IMR-90 (cell line): Measurements from ENCODE around the gene CNPY1. TPM values are rescaled to one million over a fixed set of nuclear protein-coding genes. Genes with fewer than 3 reads are reported as not detected.

Experiments used
- ATAC-seq: fragments of 200-7000 bp; cut with Tn5 transposase; 2 replicates; pipeline ENCODE4 v1.9.1; 2020; ENCODE audit warnings: low read depth, mild to moderate bottlenecking, moderate library complexity
- BruUV-seq: library from RNA; stranded (reverse); fragments of 400-500 nt; replicated peaks from 2 replicates; lab custom pipeline; 2021; lab: Mats Ljungman, UMichigan
- CTCF ChIA-PET: fragments of 300-600 bp; formaldehyde crosslinking; extraction: SDS; loops from one replicate; lab custom pipeline; 2021; ENCODE audit warnings: antibody characterized with exemption; lab: Yijun Ruan, JAX
- POLR2A ChIA-PET: fragments of 300-600 bp; sonication (Branson Sonifier 250); formaldehyde crosslinking; loops from one replicate; lab custom pipeline; 2022; ENCODE audit warnings: antibody characterized with exemption; ENCODE audit not compliant: unreplicated experiment; lab: Charles Lee
- DNase-seq: peaks from one replicate; pipeline ENCODE4 v3.0.0; 2013
- H2AFZ ChIP-seq: replicated peaks from 2 replicates; pipeline ENCODE3; 2013; ENCODE audit warnings: low read length, mild to moderate bottlenecking; ENCODE audit not compliant: poor library complexity
- H2AK5ac ChIP-seq: 2 replicates; pipeline ENCODE4 v1.6.1; 2013; ENCODE audit warnings: low read depth, low read length, inconsistent platforms
- H2AK9ac ChIP-seq: replicated peaks from 2 replicates; pipeline ENCODE3; 2013; ENCODE audit warnings: mild to moderate bottlenecking, low read depth, low read length, moderate library complexity; ENCODE audit not compliant: poor library complexity
- H2BK120ac ChIP-seq: 2 replicates; pipeline ENCODE4 v1.6.1; 2013; ENCODE audit warnings: low read depth, low read length, inconsistent platforms
- H2BK15ac ChIP-seq: 3 replicates; pipeline ENCODE4 v1.6.1; 2013; ENCODE audit warnings: low read depth, low read length, inconsistent platforms
- H2BK20ac ChIP-seq: 2 replicates; pipeline ENCODE4 v1.6.1; 2013; ENCODE audit warnings: low read depth, mild to moderate bottlenecking, inconsistent platforms, low read length, moderate library complexity
- H2BK5ac ChIP-seq: 2 replicates; pipeline ENCODE4 v1.6.1; 2013; ENCODE audit warnings: mild to moderate bottlenecking, low read depth, low read length, inconsistent platforms; ENCODE audit not compliant: poor library complexity, severe bottlenecking
- H3K14ac ChIP-seq: replicated peaks from 2 replicates; pipeline ENCODE4 v1.6.1; 2013; ENCODE audit warnings: low read depth, low read length, inconsistent platforms
- H3K18ac ChIP-seq: 2 replicates; pipeline ENCODE4 v1.6.1; 2013; ENCODE audit warnings: low read depth, low read length, control low read depth
- H3K23ac ChIP-seq: 2 replicates; pipeline ENCODE4 v1.6.1; 2013; ENCODE audit warnings: low read depth, low read length, inconsistent platforms
- H3K27ac ChIP-seq: 2 replicates; pipeline ENCODE4 v1.5.1; 2013; ENCODE audit warnings: mild to moderate bottlenecking, control low read depth, low read length; ENCODE audit not compliant: insufficient read depth
- H3K27me3 ChIP-seq: 2 replicates; pipeline ENCODE4 v1.6.1; 2013; ENCODE audit warnings: low read length; ENCODE audit not compliant: control insufficient read depth, insufficient read depth
- H3K36me3 ChIP-seq: 2 replicates; pipeline ENCODE4 v1.6.1; 2013; ENCODE audit warnings: low read length, mixed read lengths; ENCODE audit not compliant: control insufficient read depth, insufficient read depth
- H3K4ac ChIP-seq: 2 replicates; pipeline ENCODE4 v1.6.1; 2013; ENCODE audit warnings: low read depth, low read length, inconsistent platforms
- H3K4me1 ChIP-seq: 2 replicates; pipeline ENCODE4 v1.6.1; 2013; ENCODE audit warnings: low read length, mixed read lengths; ENCODE audit not compliant: control insufficient read depth, insufficient read depth
- H3K4me2 ChIP-seq: 2 replicates; pipeline ENCODE4 v1.6.1; 2013; ENCODE audit warnings: low read depth, mild to moderate bottlenecking, control low read depth, low read length, moderate library complexity
- H3K4me3 ChIP-seq: 2 replicates; pipeline ENCODE4 v1.5.1; 2013; ENCODE audit warnings: low read depth, mild to moderate bottlenecking, control low read depth, low read length, moderate library complexity; ENCODE audit not compliant: insufficient read depth
- H3K56ac ChIP-seq: 2 replicates; pipeline ENCODE4 v1.6.1; 2013; ENCODE audit warnings: low read length, inconsistent platforms; ENCODE audit not compliant: insufficient read depth; ENCODE audit errors: extremely low read depth
- H3K79me1 ChIP-seq, 2 experiments: 2 replicates each; pipeline ENCODE4 v1.6.1; 2013; ENCODE audit warnings: low read length in 2 of 2, inconsistent platforms in 1 of 2, low read depth in 1 of 2
- H3K9ac ChIP-seq: 2 replicates; pipeline ENCODE4 v1.6.1; 2013; ENCODE audit warnings: low read depth, low read length, control low read depth
- H3K9me1 ChIP-seq: 2 replicates; pipeline ENCODE4 v1.6.1; 2013; ENCODE audit warnings: low read length, inconsistent platforms; ENCODE audit not compliant: insufficient read depth
- H3K9me3 ChIP-seq: 2 replicates; pipeline ENCODE4 v1.6.1; 2013; ENCODE audit warnings: low read length; ENCODE audit not compliant: control insufficient read depth, insufficient read depth
- H4K20me1 ChIP-seq: 2 replicates; pipeline ENCODE4 v1.6.1; 2013; ENCODE audit warnings: low read length, inconsistent platforms; ENCODE audit not compliant: insufficient read depth
- H4K5ac ChIP-seq: 2 replicates; pipeline ENCODE4 v1.6.1; 2013; ENCODE audit warnings: mild to moderate bottlenecking, low read depth, low read length, control low read depth
- H4K8ac ChIP-seq, 2 experiments: 2 replicates each; pipeline ENCODE4 v1.6.1; 2013; ENCODE audit warnings: low read depth in 2 of 2, low read length in 2 of 2, control low read depth in 1 of 2, inconsistent platforms in 1 of 2
- H4K91ac ChIP-seq: 2 replicates; pipeline ENCODE4 v1.6.1; 2013; ENCODE audit warnings: low read depth, low read length, inconsistent platforms; ENCODE audit not compliant: insufficient read depth
- CHD1 ChIP-seq: IDR thresholded peaks from 2 replicates; pipeline ENCODE4 v1.6.1; 2012; ENCODE audit warnings: low read depth, low read length, improper control_type of control experiment
- CTCF ChIP-seq: conservative IDR thresholded peaks from 2 replicates; pipeline ENCODE4 v1.5.1; 2012; ENCODE audit warnings: mild to moderate bottlenecking, low read depth, low read length, improper control_type of control experiment
- MAFK ChIP-seq: IDR thresholded peaks from 2 replicates; pipeline ENCODE4 v1.6.1; 2012; ENCODE audit warnings: low read depth, low read length, improper control_type of control experiment
- MAZ ChIP-seq: IDR thresholded peaks from 2 replicates; pipeline ENCODE4 v1.6.1; 2012; ENCODE audit warnings: low read depth, mild to moderate bottlenecking, low read length, improper control_type of control experiment, moderate library complexity, borderline replicate concordance
- POLR2A ChIP-seq: IDR thresholded peaks from 2 replicates; pipeline ENCODE4 v1.6.1; 2012; ENCODE audit warnings: mild to moderate bottlenecking, low read depth, low read length
- RCOR1 ChIP-seq: IDR thresholded peaks from 2 replicates; pipeline ENCODE4 v1.6.1; 2012; ENCODE audit warnings: mild to moderate bottlenecking, low read length, improper control_type of control experiment; ENCODE audit not compliant: insufficient replicate concordance
- SMC3 ChIP-seq: fragments of 150-350 bp; IDR thresholded peaks from 2 replicates; pipeline ENCODE4 v1.6.1; 2016; ENCODE audit warnings: low read depth, mild to moderate bottlenecking, antibody characterized with exemption, low read length, moderate library complexity
- WGBS, 2 experiments: methylation state at CpG; one replicate each; pipeline versions ENCODE4 v1.1.5 to v1.1.7; 2013; ENCODE audit warnings: missing lambda C conversion rate in 2 of 2; ENCODE audit not compliant: insufficient read length in 1 of 2; ENCODE audit errors: extremely low coverage in 2 of 2; 5-methylcytosine and 5-hydroxymethylcytosine counted together
- dilution Hi-C: fragments of 300-500 bp; cut with HindIII; formaldehyde crosslinking; loops from one replicate; pipeline ENCODE4 v1.14.3; 2018; ENCODE audit warnings: low sequenced_read_pairs; ENCODE audit not compliant: unreplicated experiment
- in situ Hi-C: fragments of 300-500 bp; cut with MboI; formaldehyde crosslinking; loops from 3 replicates; pipeline ENCODE4 v1.14.3; 2019; ENCODE audit warnings: low sequenced_read_pairs, inconsistent platforms, mixed read lengths
- intact Hi-C: fragments of 100-400 bp; cut with micrococcal nuclease; formaldehyde crosslinking; loops from 2 replicates; pipeline ENCODE4 v1.10.0; 2022
- polyA plus RNA-seq, 3 experiments: library from polyadenylated mRNA; depleted of rRNA; stranded (reverse); fragments of >200 nt; gene quantifications; 2 replicates each; pipeline ENCODE4 v1.2.3, GENCODE V29; 2012; ENCODE audit warnings: low replicate concordance in 1 of 3
- total RNA-seq: library from RNA; depleted of rRNA; stranded (reverse); fragments of >200 nt; gene quantifications from 2 replicates; pipeline ENCODE4 v1.2.3, GENCODE V29; 2012
- TF ChIP-seq, protein P1 (sequence below): fragments of 150-350 bp; IDR thresholded peaks from 2 replicates; pipeline ENCODE4 v1.6.1; 2017; ENCODE audit warnings: mild to moderate bottlenecking, antibody characterized with exemption, low read length, low read depth
- TF ChIP-seq, protein P2 (sequence below): fragments of 150-350 bp; IDR thresholded peaks from 2 replicates; pipeline ENCODE4 v1.6.1; 2016; ENCODE audit warnings: low read depth, mild to moderate bottlenecking, low read length, moderate library complexity, borderline replicate concordance

The CNPY1 gene
- total and polyA plus RNA-seq, 2 of the 4 experiments (the other 2 are of a cell fraction): not detected

- H3K79me1 ChIP-seq: no peaks in the 10 kb centered on the region
- intact Hi-C loops (loop anchor here (10.0 kb wide), 2 partner anchors 79 to 159 kb away; partner anchors contain the start of gene INSIG1), dilution Hi-C loops (no loop called here), in situ Hi-C loops (no loop called here)
- TF ChIP-seq, protein P1, sequence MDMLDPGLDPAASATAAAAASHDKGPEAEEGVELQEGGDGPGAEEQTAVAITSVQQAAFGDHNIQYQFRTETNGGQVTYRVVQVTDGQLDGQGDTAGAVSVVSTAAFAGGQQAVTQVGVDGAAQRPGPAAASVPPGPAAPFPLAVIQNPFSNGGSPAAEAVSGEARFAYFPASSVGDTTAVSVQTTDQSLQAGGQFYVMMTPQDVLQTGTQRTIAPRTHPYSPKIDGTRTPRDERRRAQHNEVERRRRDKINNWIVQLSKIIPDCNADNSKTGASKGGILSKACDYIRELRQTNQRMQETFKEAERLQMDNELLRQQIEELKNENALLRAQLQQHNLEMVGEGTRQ: no peak
- TF ChIP-seq SMC3: no peak
- no peak for TF ChIP-seq CHD1
- no peak for TF ChIP-seq MAZ
- no peak for TF ChIP-seq CTCF
- no peak for TF ChIP-seq RCOR1
- no peak for TF ChIP-seq MAFK
- no peak for TF ChIP-seq POLR2A
- TF ChIP-seq, protein P2, sequence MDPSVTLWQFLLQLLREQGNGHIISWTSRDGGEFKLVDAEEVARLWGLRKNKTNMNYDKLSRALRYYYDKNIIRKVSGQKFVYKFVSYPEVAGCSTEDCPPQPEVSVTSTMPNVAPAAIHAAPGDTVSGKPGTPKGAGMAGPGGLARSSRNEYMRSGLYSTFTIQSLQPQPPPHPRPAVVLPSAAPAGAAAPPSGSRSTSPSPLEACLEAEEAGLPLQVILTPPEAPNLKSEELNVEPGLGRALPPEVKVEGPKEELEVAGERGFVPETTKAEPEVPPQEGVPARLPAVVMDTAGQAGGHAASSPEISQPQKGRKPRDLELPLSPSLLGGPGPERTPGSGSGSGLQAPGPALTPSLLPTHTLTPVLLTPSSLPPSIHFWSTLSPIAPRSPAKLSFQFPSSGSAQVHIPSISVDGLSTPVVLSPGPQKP: no peak
- peaks cover 7% of the 10 kb centered on the region; the same call in 1 of the 2 replicates for H3K9me3 ChIP-seq
- BruUV-seq: no TSS peak
- peaks cover 89% of the 10 kb centered on the region for H3K27me3 ChIP-seq
- no peak overlapping the region for H2BK5ac ChIP-seq
- ChIA-PET POLR2A (no interaction called here), CTCF (no interaction called here)
- no peak overlapping the region for H2BK120ac ChIP-seq
- WGBS, 2 experiments: 3% methylated on average over 8 of the region's 57 CpGs; no CpG with 5 or more reads in 1 of the 2 experiments
- no peak overlapping the region for H4K8ac ChIP-seq
- no peak overlapping the region for H3K9ac ChIP-seq
- no peak overlapping the region for H3K4ac ChIP-seq
- H3K4me1 ChIP-seq: no peaks in the 10 kb centered on the region
- H3K36me3 ChIP-seq: no peaks in the 10 kb centered on the region
- no peak overlapping the region for H3K14ac ChIP-seq
- no peak for ATAC-seq
- H3K27ac ChIP-seq: no peak overlapping the region
- no peak overlapping the region for H3K4me3 ChIP-seq
- no peak overlapping the region for H2BK20ac ChIP-seq
- no peak overlapping the region for H3K23ac ChIP-seq
- no peaks in the 10 kb centered on the region for H4K20me1 ChIP-seq
- no peak overlapping the region for H3K4me2 ChIP-seq
- no peak overlapping the region for H3K56ac ChIP-seq
- no peak for DNase-seq
- no peak overlapping the region for H2AK5ac ChIP-seq
- H3K9me1 ChIP-seq: no peaks in the 10 kb centered on the region; the same call in 1 of the 2 replicates
- no peak overlapping the region for H2BK15ac ChIP-seq
- no peak overlapping the region for H3K18ac ChIP-seq
- no peak overlapping the region for H4K5ac ChIP-seq
- no peak overlapping the region for H2AFZ ChIP-seq
- no peak overlapping the region for H4K91ac ChIP-seq
- no peak overlapping the region for H2AK9ac ChIP-seq
These were observed 92.8 kb downstream of the CNPY1 start for GRCh38 chr7:155453296-155454182.
